Peyer's patch (tissue), 4 donors: Measurements from ENCODE around the gene BRAT1. TPM values are rescaled to one million over a fixed set of nuclear protein-coding genes. Genes with fewer than 3 reads are reported as not detected.
"Not testable (repeated sequence)": the region's sequence is repeated elsewhere in the genome, so short reads cannot be mapped to it uniquely, and the experiment has no call there.

ENCODE experiments used
- DNase-seq, 3 donors: peaks; one replicate each; pipeline ENCODE4 v3.0.0-alpha.2; 2017 to 2019
- H3K27ac ChIP-seq, 4 donors: fragments of 200-600 bp; sonication (generic); one replicate each; pipeline ENCODE4 v1.5.1; 2016 to 2019
- H3K27me3 ChIP-seq, 2 donors: fragments of 200-600 bp; sonication (generic); one replicate each; pipeline ENCODE4 v1.5.1; 2019
- H3K36me3 ChIP-seq, 3 donors: fragments of 200-600 bp; sonication (generic); one replicate each; pipeline ENCODE4 v1.5.1; 2016 to 2019
- H3K4me1 ChIP-seq, 4 donors: fragments of 200-600 bp; sonication (generic); one replicate each; pipeline ENCODE4 v1.5.1; 2016 to 2019
- H3K4me3 ChIP-seq, 4 donors: fragments of 200-600 bp; sonication (generic); 1 replicate in 3 of 4; 2 replicates in 1 of 4; pipeline ENCODE4 v1.5.1; 2016 to 2019; ENCODE audit warnings: mild to moderate bottlenecking in 1 of 4
- H3K9me3 ChIP-seq, 4 donors: fragments of 200-600 bp; sonication (generic); one replicate each; pipeline ENCODE4 v1.5.1; 2016 to 2019; ENCODE audit warnings: mild to moderate bottlenecking in 1 of 4
- CTCF ChIP-seq, 6 experiments: fragments of 450-650 bp in 4 of 6; fragments of 200-600 bp in 2 of 6; sonication (generic) in 1 of 6; IDR thresholded peaks; one replicate each; pipeline ENCODE4 v1.5.1; 2017 to 2019; ENCODE audit warnings: antibody characterized with exemption in 6 of 6, mild to moderate bottlenecking in 3 of 6, moderate library complexity in 1 of 6
- POLR2A ChIP-seq, 2 donors: fragments of 450-650 bp; IDR thresholded peaks; one replicate each; pipeline ENCODE4 v1.5.1; 2017; ENCODE audit warnings: antibody characterized with exemption in 2 of 2, mild to moderate bottlenecking in 2 of 2, moderate library complexity in 2 of 2
- total RNA-seq, 4 donors: library from RNA; depleted of rRNA; stranded (reverse); fragments of >200 nt; gene quantifications; one replicate each; pipeline ENCODE4 v1.1.0, GENCODE V29; 2016

BRAT1 gene
- total RNA-seq, 4 donors from 2014 or later: 43.3 to 73.3 (median 54.1) TPM

- no peaks in the 10 kb centered on the region for H3K9me3 ChIP-seq
- TF ChIP-seq POLR2A (IDR thresholded peaks at IDR 0.05) (no peak), CTCF (IDR thresholded peaks at IDR 0.05) (no peak)
Observed at GRCh38 chr7:2594599-2594998, 39.3 kb upstream of the BRAT1 start.

GRCh38 chr7:2593036-2593727 lies 37.9 kb upstream of the BRAT1 start:
- no peak for TF ChIP-seq CTCF (IDR thresholded peaks at IDR 0.05)
- peaks cover 0 to 78% (median 0%) of the 10 kb centered on the region in 3 donors for H3K36me3 ChIP-seq
- no peak overlapping the region for H3K27ac ChIP-seq
- H3K9me3 ChIP-seq: no peaks in the 10 kb centered on the region
- no peak overlapping the region for H3K4me3 ChIP-seq
- DNase-seq: no peak
- H3K27me3 ChIP-seq: no peaks in the 10 kb centered on the region
- no peaks in the 10 kb centered on the region for H3K4me1 ChIP-seq

More at GRCh38 chr7:2594599-2594998, 39.3 kb upstream of the BRAT1 start:
- Histone ChIP-seq H3K4me3 (no peak overlapping the region), H3K27ac (no peak overlapping the region), H3K4me1 (no peaks in the 10 kb centered on the region), H3K36me3 (peaks cover 0 to 84% (median 0%) of the 10 kb centered on the region in 3 donors), H3K27me3 (no peaks in the 10 kb centered on the region)
- DNase-seq: no peak

- no peak for TF ChIP-seq CTCF (IDR thresholded peaks at IDR 0.05)
- TF ChIP-seq POLR2A (IDR thresholded peaks at IDR 0.05): no peak
- Histone ChIP-seq H3K9me3 (no peaks in the 10 kb centered on the region), H3K4me1 (no peaks in the 10 kb centered on the region), H3K36me3 (peaks cover 0 to 78% (median 0%) of the 10 kb centered on the region in 3 donors), H3K27me3 (no peaks in the 10 kb centered on the region), H3K27ac (no peak overlapping the region), H3K4me3 (no peak overlapping the region)
- DNase-seq: no peak
Observed at GRCh38 chr7:2592375-2592865, 37.1 kb upstream of the BRAT1 start.

- H3K27ac ChIP-seq, DNase-seq, H3K4me3 ChIP-seq, H3K4me1 ChIP-seq, H3K27me3 ChIP-seq, H3K9me3 ChIP-seq: not testable (repeated sequence)
- peaks cover 0 to 78% (median 0%) of the 10 kb centered on the region in 3 donors for H3K36me3 ChIP-seq
Observed at GRCh38 chr7:2589941-2590340, 34.6 kb upstream of the BRAT1 start.

GRCh38 chr7:2589341-2589740 lies 34.0 kb upstream of the BRAT1 start:
- H3K36me3 ChIP-seq: peaks cover 0 to 78% (median 0%) of the 10 kb centered on the region in 3 donors

More at GRCh38 chr7:2589341-2589740, 34.0 kb upstream of the BRAT1 start:
- H3K9me3 ChIP-seq: no peaks in the 10 kb centered on the region
- no peak for DNase-seq
- no peak for TF ChIP-seq CTCF (IDR thresholded peaks at IDR 0.05)
- TF ChIP-seq POLR2A (IDR thresholded peaks at IDR 0.05): no peak
- H3K27me3 ChIP-seq: no peaks in the 10 kb centered on the region
- H3K4me3 ChIP-seq: no peak overlapping the region
- H3K4me1 ChIP-seq: no peaks in the 10 kb centered on the region
- no peak overlapping the region for H3K27ac ChIP-seq
